HG02763 (cell line): Measurements from ENCODE around the gene EPB41L4A.
A peak's percentile ranks its signal among the peaks of the same experiment; 100 is the strongest.
"Not testable (repeated sequence)": the region's sequence is repeated elsewhere in the genome, so short reads cannot be mapped to it uniquely, and the experiment has no call there.

Experiments
- ATAC-seq: cut with Tn5 transposase; IDR thresholded peaks from one replicate; pipeline ENCODE4 v1.9.1; 2021; ENCODE audit warnings: mild to moderate bottlenecking, moderate library complexity; ENCODE audit not compliant: unreplicated experiment

The EPB41L4A gene, protein sequence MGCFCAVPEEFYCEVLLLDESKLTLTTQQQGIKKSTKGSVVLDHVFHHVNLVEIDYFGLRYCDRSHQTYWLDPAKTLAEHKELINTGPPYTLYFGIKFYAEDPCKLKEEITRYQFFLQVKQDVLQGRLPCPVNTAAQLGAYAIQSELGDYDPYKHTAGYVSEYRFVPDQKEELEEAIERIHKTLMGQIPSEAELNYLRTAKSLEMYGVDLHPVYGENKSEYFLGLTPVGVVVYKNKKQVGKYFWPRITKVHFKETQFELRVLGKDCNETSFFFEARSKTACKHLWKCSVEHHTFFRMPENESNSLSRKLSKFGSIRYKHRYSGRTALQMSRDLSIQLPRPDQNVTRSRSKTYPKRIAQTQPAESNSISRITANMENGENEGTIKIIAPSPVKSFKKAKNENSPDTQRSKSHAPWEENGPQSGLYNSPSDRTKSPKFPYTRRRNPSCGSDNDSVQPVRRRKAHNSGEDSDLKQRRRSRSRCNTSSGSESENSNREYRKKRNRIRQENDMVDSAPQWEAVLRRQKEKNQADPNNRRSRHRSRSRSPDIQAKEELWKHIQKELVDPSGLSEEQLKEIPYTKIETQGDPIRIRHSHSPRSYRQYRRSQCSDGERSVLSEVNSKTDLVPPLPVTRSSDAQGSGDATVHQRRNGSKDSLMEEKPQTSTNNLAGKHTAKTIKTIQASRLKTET

DNA sequence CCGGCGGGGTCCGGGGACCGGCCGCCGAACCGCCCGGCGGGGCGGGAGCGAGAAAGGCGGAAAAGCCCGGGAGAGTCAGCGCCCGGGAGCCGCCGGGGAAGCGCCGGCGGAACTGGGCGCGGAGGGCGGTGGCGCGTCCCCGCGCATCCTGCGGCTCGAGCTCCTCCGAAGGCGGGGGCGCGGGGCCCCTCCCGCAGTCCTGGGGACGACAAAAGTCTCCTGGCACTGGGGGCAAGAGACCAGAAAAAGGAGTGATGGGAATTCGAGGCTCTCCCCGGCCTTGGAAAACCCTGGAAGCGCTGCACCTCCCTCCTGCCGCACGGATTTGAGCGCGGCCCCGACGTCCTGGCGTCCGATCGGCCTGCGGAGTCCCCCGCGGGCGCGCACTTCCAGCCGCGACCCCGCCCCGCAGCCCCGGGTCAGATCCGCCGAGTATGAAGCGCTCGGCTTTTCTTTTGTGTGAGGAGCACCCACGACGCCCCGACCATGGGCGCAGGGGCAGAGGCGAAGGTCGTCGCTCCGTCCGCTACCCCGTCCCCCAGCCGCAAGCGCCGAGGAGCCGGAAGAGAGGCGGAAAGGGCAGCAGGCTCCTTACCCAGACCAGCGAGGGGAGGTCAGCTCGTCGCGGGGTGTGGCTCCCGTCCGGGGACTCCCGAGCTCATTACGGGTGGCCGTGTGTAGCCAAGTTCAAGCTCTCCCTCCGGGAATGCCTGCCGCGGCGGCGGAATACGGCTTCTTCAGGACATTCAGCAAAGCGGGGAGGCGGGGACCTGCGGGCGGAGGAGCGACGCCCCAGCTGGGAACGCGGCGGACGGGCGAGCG is at the start of gene EPB41L4A:
TSS of gene EPB41L4A (minus strand) at position 114 of the 822 bp plus-strand sequence. CDS start 238 bp downstream, outside the sequence.
- ATAC-seq = peak; percentile 6

DNA sequence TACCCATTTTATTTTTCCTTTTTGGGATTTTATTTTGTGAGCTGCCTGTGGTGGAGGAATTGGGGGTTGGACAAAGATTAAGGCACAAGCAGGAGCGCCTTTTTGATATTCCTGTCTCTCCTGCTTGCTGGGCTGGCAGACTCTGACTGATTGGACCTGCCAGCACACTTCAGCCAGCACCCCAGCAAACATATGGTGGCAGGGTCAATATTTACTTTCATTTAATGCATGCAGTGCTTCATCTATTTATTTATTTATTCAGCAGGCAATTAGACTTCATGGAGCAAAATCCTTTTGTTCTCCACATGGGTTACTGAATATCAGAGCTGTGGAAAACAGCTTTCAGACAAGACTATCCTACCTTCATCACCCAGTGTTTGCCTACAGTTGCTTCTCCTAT is 48.4 kb upstream of the EPB41L4A start:
- no peak for ATAC-seq

DNA sequence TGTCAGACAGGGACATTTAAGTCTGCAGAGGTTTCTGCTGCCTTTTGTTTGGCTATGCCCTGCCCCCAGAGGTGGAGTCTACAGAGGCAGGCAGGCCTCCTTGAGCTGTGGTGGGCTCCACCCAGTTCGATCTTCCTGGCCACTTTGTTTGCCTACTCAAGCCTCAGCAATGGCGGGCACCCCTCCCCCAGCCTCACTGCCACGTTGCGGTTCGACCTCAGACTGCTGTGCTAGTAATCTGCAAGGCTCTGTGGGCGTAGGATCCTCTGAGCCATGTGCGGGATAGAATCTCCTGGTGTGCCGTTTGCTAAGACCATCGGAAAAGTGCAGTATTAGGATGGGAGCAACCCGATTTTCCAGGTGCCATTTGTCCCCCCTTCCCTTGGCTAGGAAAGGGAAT is 47.2 kb upstream of the EPB41L4A start:
- not testable (repeated sequence) for ATAC-seq

DNA sequence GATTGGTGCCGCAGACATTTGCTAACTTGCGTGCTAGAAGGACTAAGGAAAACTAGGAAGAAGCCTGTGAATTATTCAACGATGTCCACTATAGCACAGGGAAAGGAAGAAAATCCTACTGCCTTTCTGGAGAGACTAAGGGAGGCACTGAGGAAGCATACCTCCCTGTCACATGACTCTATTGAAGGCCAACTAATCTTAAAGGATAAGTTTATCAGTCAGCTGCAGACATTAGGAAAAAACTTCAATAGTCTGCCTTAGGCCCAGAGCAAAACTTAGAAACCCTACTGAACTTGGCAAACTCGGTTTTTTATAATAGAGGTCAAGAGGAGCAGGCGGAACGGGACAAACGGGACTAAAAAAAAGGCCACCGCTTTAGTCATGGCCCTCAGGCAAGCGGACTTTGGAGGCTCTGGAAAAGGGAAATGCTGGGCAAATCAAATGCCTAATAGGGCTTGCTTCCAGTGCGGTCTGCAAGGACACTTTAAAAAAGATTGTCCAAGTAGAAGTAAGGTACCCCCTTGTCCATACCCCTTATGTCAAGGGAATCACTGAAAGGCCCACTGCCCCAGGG is 28.2 kb upstream of the EPB41L4A start:
- not testable (repeated sequence) for ATAC-seq

DNA sequence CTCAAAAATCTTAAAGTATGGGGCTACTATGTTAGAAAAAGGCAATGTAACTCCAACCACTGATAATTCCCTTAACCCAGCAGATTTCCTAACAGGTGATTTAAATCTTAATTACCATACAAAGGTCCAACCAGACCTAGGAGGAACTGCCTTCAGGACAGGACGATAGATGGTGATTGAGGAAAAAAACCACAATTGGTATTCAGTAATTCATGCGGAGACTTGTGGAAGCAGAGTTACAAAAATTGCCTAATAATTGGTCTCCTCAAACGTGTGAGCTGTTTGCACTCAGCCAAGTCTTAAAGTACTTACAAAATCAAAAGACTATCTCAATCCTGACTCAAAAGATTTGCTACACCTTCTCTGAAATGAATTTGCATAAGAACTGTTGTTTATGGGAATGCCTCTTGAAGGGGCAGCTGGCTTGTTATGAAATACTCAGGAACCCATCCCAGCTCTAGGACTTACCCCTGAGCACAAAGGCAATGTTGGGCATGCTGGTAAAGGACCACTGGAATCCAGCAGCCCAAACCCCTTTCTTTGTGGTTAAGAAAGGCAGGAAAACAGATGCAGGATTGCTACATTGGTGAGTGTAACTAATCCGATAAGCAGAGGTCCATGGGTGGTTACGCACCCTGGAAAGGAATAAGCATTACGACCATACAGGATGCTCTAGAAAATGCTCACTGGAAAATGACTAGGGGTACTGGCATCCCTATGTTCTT is 26.7 kb upstream of the EPB41L4A start:
- no peak for ATAC-seq

DNA sequence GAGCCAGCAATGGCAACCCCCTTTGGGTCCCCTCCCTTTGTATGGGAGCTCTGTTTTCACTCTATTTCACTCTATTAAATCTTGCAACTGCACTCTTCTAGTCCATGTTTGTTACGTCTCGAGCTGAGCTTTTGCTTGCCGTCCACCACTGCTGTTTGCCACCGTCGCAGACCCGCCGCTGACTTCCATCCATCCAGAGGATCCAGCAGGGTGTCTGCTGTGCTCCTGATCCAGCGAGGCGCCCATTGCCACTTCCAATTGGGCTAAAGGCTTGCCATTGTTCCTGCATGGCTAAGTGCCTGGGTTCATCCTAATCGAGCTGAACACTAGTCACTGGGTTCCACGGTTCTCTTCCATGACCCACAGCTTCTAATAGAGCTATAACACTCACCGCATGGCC is 24.9 kb upstream of the EPB41L4A start:
- not testable (repeated sequence) for ATAC-seq

DNA sequence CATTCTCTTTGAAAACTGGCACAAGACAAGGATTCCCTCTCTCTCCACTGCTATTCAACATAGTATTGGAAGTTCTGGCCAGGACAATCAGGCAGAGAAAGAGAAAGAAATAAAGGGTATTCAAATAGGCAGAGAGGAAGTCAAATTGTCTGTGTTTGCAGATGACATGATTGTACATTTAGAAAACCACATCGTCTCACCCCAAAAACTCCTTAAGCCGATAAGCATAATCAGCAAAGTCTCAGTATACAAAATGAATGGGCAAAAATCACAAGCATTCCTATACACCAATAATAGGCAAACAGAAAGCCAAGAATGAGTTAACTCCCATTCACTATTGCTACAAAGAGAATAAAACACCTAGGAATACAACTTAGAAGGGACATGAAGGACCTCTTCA is 21.0 kb upstream of the EPB41L4A start:
- ATAC-seq = no peak

DNA sequence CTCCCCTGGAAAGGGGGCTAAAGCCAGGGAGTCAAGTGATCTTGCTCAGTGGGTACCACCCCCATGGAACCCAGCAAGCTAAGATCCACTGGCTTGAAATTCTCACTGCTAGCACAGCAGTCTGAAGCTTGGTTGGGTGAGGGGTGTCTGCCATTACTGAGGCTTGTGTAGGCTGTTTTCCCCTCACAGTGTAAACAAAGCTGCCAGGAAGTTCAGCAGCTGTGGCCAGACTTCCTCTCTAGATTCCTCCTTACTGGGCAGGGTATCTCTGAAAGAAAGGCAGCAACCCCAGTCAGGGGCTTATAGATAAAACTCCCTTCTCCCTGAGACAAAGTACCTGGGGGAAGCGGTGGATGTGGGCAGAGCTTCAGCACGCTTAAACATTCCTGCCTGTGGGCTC is 17.1 kb upstream of the EPB41L4A start:
- no peak for ATAC-seq

DNA sequence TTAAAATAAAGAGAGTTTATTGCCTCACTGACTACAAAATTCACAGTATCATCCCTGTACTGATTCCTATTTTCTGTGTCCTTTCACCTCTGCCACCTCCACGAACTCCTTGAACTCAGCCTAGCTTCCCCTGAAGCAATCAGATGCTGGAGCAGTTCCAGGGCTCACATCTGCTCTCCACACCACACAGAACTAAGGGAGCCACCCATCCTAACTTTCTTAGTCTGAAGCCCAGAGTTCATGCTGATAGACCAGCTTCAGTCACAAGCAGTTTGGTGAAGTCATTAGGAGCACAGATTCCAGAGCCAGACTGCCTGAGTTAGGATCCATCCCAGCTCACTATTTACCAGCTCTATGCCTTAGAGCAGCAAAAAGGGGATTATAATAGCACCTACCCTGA is 15.6 kb upstream of the EPB41L4A start:
- no peak for ATAC-seq

DNA sequence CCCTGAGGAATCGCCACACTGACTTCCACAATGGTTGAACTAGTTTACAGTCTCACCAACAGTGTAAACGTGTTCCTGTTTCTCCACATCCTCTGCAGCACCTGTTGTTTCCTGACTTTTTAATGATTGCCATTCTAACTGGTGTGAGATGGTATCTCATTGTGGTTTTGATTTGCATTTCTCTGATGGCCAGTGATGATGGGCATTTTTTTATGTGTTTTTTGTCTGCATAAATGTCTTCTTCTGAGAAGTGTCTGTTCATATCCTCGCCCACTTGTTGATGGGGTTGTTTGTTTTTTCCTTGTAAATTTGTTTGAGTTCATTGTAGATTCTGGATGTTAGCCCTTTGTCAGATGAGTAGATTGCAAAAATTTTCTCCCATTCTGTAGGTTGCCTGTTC is 7.1 kb upstream of the EPB41L4A start:
- not testable (repeated sequence) for ATAC-seq

DNA sequence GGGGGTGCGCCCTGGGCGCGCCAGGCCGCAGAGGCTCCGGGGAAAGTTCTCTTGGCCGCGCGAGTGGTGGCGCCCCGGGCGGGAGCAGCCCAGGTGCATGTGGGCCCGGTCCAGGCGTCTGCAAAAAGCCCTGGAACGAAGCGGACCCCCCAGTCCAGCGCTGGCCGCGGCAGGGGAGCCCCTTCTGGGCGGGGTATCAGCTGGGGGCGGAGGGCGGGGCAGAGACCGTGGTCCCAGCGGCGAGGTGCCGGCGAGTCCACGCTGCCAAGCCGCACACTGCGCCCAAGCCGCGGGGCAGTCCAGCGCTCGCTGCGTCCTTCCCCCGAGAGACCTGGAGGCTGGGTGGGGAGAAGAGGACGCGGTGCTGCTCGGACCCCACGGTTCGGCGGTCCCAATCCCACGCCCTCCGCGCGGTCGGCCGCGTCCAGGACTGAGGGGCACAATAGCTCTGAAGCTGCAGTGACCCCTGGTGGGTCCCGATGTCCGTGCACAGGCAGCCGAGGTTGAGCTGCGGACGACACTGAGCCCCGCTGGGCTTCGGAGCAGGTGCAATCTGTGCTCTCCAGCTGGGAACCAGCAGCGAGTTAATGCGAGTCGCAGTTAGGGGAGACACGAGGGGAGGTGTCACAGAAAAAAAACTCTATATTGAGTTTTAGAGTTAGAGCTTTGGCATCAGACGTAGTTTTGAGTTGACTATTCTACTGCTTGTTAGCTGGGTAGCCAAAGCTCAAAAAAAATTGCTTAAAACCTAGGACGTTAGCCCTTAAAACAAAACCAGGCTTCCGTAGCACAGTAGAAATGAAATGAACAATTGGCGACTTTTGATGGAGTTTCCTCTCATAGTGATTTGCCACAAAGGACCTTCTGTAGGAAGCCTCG is 1.1 kb upstream of the EPB41L4A start:
- peak; percentile 79 for ATAC-seq

DNA sequence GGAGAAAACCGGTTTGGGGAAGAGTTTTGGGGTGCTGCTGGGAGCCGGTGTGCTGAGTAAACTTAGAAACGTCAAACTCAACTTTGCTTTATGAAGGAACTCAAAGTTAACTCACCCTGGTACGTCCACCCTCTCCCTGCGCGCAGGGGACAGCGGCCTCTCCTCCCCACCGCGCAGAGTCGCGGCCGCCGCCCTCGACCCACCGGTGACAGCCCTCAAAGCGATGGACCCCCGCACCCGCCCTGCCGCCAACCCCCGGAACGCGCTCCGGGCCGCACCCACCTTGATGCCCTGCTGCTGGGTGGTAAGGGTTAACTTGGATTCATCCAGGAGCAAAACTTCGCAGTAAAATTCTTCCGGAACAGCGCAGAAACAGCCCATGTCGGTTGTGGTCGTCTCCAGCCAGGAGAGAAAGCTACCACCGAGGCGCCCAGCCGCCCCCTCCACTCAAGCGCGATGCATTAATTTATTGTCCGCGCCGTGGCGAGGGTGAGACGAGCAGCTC is 366 bp downstream of the EPB41L4A start:
- ATAC-seq = no peak

DNA sequence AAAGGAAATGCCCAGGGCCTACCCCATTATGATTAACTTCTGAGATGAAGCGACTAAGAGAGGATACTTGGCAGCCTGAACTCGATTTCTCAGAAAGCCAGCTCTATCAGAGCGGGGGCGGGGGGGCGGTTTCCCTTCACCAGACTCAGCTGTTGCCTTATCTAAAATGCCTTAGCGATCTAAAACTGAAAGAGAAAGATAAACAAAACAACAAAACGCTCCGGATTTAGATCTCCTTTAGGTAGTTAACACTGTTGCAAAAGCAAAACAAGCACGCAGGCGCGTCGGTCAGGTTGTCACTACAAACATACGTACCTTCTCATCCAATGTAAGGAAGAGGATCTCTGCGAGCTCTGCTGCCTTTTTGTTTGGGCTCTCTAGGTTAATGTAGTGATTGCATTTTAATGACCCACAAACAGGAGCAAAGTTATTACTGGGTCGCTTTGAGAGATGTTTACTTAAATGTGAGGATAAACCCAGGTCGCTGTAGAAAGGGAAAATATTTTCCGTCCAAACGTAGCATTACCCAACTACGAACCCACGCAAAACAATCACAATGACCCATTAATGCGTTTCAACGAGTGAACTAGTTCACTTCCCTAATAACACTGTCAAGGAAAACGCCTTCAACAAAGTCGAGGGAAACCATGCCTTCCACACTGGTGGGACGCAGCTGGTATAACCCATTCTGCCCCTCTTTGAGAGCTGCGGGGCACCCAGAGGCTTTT is 982 bp downstream of the EPB41L4A start:
- peak; percentile 55 for ATAC-seq

DNA sequence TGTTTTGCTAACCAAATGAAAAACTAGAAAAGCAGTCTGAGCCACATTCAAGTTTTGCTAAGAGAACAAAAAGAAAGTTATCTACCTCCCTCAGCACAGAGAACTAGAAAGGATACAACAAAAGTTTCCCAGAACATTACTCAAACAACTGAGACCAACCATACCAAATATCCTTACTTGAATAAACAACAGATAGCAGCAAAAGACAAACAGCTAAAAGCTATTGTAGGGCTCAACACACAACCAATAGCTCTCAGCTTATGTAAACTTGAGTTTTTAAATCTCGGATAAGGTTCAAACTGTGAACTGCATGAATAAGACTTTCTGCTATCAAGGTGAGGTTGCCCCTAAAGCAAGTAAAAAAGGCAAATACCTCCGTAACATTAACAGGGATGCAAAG is 3.5 kb downstream of the EPB41L4A start:
- ATAC-seq = no peak

DNA sequence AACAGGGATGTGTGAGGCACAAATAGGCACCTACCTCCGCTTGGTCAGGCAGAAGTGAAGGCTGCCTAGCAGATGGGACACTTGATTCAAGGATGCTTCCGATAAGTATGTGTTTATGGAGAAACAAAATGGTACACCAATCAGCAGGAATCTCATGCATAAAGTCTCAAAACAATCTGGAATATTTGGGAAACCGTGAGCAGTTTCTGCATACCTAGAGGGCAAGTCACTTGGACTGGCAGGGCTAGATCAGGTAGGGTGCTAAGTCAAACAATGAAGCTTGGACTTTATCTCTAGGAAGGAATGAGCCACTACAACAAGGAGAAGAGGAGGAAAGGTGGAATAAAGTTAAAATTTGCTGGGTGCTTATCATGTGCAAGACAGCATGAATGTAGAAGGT is 5.5 kb downstream of the EPB41L4A start:
- no peak for ATAC-seq

DNA sequence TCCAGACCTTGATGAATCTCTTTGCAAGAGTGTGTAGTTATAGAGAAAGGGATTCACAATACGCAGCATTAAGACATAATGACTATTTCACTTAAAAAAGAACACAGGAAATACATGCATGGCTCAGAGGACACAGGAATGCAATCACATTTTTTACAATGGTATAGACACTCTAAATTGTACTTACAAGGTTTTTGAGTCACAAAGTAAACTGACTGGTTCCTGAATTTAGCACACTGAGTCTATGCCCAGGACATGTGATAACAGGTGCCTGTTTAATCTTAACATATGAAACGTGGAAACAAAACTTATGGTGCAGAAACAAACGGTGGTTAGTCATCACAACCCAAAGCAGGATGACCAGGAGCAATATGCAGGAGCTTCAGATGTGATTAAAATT is 6.7 kb downstream of the EPB41L4A start:
- ATAC-seq = no peak

DNA sequence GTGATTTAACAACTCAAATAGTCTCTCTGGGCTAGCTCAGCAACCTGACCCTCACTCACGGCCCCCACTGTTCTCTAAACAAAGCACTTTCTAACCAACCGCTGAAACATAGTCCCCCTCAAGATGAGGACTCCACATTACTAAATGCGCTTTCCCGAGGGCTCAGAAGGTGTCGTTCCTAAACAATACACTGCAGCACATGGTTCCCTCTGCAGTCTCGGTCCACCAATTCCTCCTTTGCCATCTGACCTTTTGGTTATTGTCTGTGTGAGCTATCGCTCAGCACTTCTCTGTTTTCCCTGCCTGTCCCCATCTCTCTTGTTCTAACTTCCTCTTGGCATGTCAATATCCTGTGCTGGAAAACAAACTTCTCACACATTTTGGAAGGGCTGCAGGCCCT is 7.2 kb downstream of the EPB41L4A start:
- ATAC-seq = no peak

DNA sequence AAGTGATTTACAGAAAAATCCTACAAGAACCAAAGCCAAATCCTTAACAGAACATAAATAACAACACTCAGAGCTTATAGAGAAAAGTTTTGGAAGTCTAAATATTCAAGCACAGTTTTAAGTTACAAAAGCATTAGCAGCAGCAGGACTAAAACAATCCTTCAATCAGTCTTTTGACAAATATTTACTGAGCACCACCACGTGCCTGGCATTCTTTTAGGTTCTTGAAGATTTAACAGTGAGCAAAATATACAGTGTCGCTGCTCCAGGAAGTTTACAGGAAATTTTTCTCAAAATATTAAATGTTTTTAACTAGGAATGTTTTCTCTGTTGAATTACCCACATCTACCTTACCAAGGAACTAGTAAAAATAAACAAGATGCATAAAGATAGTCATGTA is 11.4 kb downstream of the EPB41L4A start:
- ATAC-seq = no peak

DNA sequence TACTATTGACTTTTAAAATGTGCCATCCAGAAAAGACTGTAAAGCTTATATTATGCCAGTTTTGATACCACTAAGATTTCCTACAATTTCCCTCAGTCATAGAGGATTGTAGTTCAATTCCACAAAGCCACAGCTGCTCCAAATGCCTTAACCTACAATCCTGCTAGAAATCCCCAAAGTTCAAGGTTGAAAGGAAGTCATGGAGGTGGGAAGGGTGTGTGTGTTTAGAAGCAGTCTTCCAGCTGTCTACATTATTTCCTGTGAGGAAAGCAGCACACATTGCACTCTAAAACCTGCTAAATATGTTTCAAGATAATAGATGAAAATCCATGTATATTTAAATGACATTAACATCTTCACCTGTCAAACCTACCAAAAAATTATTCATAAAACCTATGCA is 11.8 kb downstream of the EPB41L4A start:
- no peak for ATAC-seq
